T-cell (primary cell): ENCODE data around the gene GFY. TPM values are rescaled to one million over a fixed set of nuclear protein-coding genes. Genes with fewer than 3 reads are reported as not detected.

Experiments used
- ATAC-seq, 4 experiments: fragments of 200-7000 bp in 3 of 4; fragments of 150-1000 bp in 1 of 4; cut with Tn5 transposase; replicated peaks in 1 of 4; 1 replicate in 3 of 4; 2 replicates in 1 of 4; pipeline ENCODE4 v1.10.0; 2021; ENCODE audit warnings: moderate library complexity in 3 of 4, mild to moderate bottlenecking in 2 of 4, moderate number of reproducible peaks in 1 of 4
- CTCF ChIA-PET, 2 donors: fragments of 300-600 bp; sonication (Branson Sonifier 250); formaldehyde crosslinking; loops; one replicate each; lab custom pipeline; 2022; ENCODE audit warnings: antibody characterized with exemption in 2 of 2; lab: Charles Lee
- POLR2A ChIA-PET, 2 donors: fragments of 300-600 bp; sonication (Branson Sonifier 250); formaldehyde crosslinking; loops; one replicate each; lab custom pipeline; 2022; ENCODE audit warnings: antibody characterized with exemption in 2 of 2; lab: Charles Lee
- DNase-seq, 35 experiments: peaks; one replicate each; pipeline versions ENCODE4 v3.0.0 to v3.0.0-alpha.2; 2013 to 2023
- H3K27ac ChIP-seq: one replicate; pipeline ENCODE4 v1.5.1; 2013; ENCODE audit warnings: low read length
- H3K27me3 ChIP-seq, 2 experiments: replicated peaks in 1 of 2; 1 replicate in 1 of 2; 2 replicates in 1 of 2; pipeline versions ENCODE4 v1.6.1 to v1.7.0; 2013; ENCODE audit warnings: low read length in 1 of 2, mixed read lengths in 1 of 2; ENCODE audit not compliant: control insufficient read depth in 2 of 2, insufficient read depth in 2 of 2; ENCODE audit errors: extremely low read depth in 1 of 2
- H3K36me3 ChIP-seq, 2 donors: 1 replicate in 1 of 2; 2 replicates in 1 of 2; pipeline versions ENCODE4 v1.6.1 to v1.7.0; 2013; ENCODE audit warnings: low read length in 1 of 2; ENCODE audit not compliant: control insufficient read depth in 2 of 2, insufficient read depth in 1 of 2; ENCODE audit errors: extremely low read depth in 1 of 2
- H3K4me1 ChIP-seq, 2 experiments: 1 replicate in 1 of 2; 2 replicates in 1 of 2; pipeline versions ENCODE4 v1.6.1 to v1.7.0; 2013; ENCODE audit warnings: low read length in 2 of 2, mixed read lengths in 1 of 2; ENCODE audit not compliant: insufficient read depth in 2 of 2, control insufficient read depth in 1 of 2; ENCODE audit errors: extremely low read depth in 1 of 2
- H3K4me3 ChIP-seq, 2 donors: 1 replicate in 1 of 2; 2 replicates in 1 of 2; pipeline versions ENCODE4 v1.5.1 to v1.7.0; 2013; ENCODE audit warnings: mild to moderate bottlenecking in 2 of 2, low read length in 1 of 2, moderate library complexity in 1 of 2; ENCODE audit not compliant: control insufficient read depth in 1 of 2; ENCODE audit errors: extremely low read depth in 1 of 2
- H3K9me3 ChIP-seq: 2 replicates; pipeline ENCODE4 v1.7.0; 2013
- H3K27ac Mint-ChIP-seq, 2 donors: one replicate each; pipeline ENCODE4 v1.8.0; 2020 to 2021; ENCODE audit warnings: mild to moderate bottlenecking in 2 of 2, mixed read lengths in 2 of 2
- H3K27me3 Mint-ChIP-seq, 2 donors: one replicate each; pipeline ENCODE4 v1.8.0; 2021 to 2022; ENCODE audit warnings: mixed read lengths in 2 of 2
- H3K36me3 Mint-ChIP-seq: one replicate; pipeline ENCODE4 v1.8.0; 2021; ENCODE audit warnings: mixed read lengths
- H3K4me1 Mint-ChIP-seq, 3 donors: one replicate each; pipeline ENCODE4 v1.8.0; 2020 to 2022; ENCODE audit warnings: mixed read lengths in 3 of 3, mild to moderate bottlenecking in 1 of 3
- H3K4me3 Mint-ChIP-seq, 3 donors: one replicate each; pipeline ENCODE4 v1.8.0; 2020 to 2022; ENCODE audit warnings: mild to moderate bottlenecking in 3 of 3, mixed read lengths in 3 of 3, moderate library complexity in 3 of 3
- H3K9me3 Mint-ChIP-seq, 3 donors: one replicate each; pipeline ENCODE4 v1.8.0; 2020 to 2022; ENCODE audit warnings: mixed read lengths in 3 of 3
- WGBS: methylation state at CpG from one replicate; pipeline ENCODE4 v1.1.5; 2013; ENCODE audit warnings: missing lambda C conversion rate; ENCODE audit not compliant: insufficient coverage; 5-methylcytosine and 5-hydroxymethylcytosine counted together
- total RNA-seq, 35 experiments: library from RNA in 6 of 35; stranded (reverse) in 6 of 35; fragments of 120-200 nt in 1 of 35; gene quantifications; one replicate each; pipeline versions ENCODE4 v1.2.1 to v1.2.4 and lab custom pipeline; 2013 to 2026

The GFY gene
- total RNA-seq, 5 donors from 2014 or later (not counting 1 experiment from before 2014, with no cell fraction given) = 0.16 TPM; not detected in 4

GRCh38 chr19:49439836-49440235, 14.6 kb downstream of the GFY start:
- H3K4me3 Mint-ChIP-seq = peak overlapping the region in 1 of 3 donors; percentile 58
- ChIA-PET CTCF (no interaction called here), POLR2A (no interaction called here)
- 86% methylated on average over 1 of the region's 6 CpGs for WGBS
- H3K4me1 Mint-ChIP-seq = peaks cover 37 to 67% (median 43%) of the 10 kb centered on the region in 3 donors
- H3K27ac ChIP-seq = no peak overlapping the region
- no peaks in the 10 kb centered on the region for H3K9me3 Mint-ChIP-seq
- no peak overlapping the region for H3K4me3 ChIP-seq
- no peaks in the 10 kb centered on the region for H3K9me3 ChIP-seq
- H3K27me3 Mint-ChIP-seq = peaks cover 71 to 73% of the 10 kb centered on the region in 2 donors
- no peaks in the 10 kb centered on the region for H3K36me3 Mint-ChIP-seq
- ATAC-seq (no peak), DNase-seq (no peak)
- no peak overlapping the region for H3K27ac Mint-ChIP-seq
- H3K4me1 ChIP-seq = peaks cover 2 to 53% of the 10 kb centered on the region in 2 experiments
- peaks cover 17 to 77% of the 10 kb centered on the region in 2 experiments for H3K27me3 ChIP-seq
- no peaks in the 10 kb centered on the region for H3K36me3 ChIP-seq

- POLR2A ChIA-PET = no interaction called here
- 17% methylated on average over 10 of the region's 19 CpGs for WGBS
- no peaks in the 10 kb centered on the region for H3K36me3 Mint-ChIP-seq
- no peak for ATAC-seq
- H3K4me3 Mint-ChIP-seq = peak overlapping the region in 2 of 3 donors; percentile 56 to 58
- Histone ChIP-seq H3K4me3 (no peak overlapping the region), H3K27me3 (peaks cover 17 to 69% of the 10 kb centered on the region in 2 experiments), H3K27ac (no peak overlapping the region), H3K36me3 (no peaks in the 10 kb centered on the region), H3K9me3 (no peaks in the 10 kb centered on the region), H3K4me1 (peaks cover 2 to 53% of the 10 kb centered on the region in 2 experiments)
- H3K27me3 Mint-ChIP-seq = peaks cover 63 to 66% of the 10 kb centered on the region in 2 donors
- H3K4me1 Mint-ChIP-seq = peaks cover 37 to 62% (median 47%) of the 10 kb centered on the region in 3 donors
- H3K27ac Mint-ChIP-seq = peak overlapping the region in 1 of 2 donors; percentile 75
- CTCF ChIA-PET = no interaction called here
- DNase-seq = no peak
- H3K9me3 Mint-ChIP-seq = no peaks in the 10 kb centered on the region
Observed at GRCh38 chr19:49440439-49441209, 15.4 kb downstream of the GFY start.

GRCh38 chr19:49441210-49441959, 16.2 kb downstream of the GFY start, which contains the start of gene SLC17A7:
Gene SLC17A7, minus strand, starts transcription at chr19:49441527. Its CDS starts 148 bp downstream, at chr19:49441379.
- H3K9me3 ChIP-seq = no peaks in the 10 kb centered on the region
- peak within 1 kb of the TSS in 1 of 2 donors; percentile 75 for H3K27ac Mint-ChIP-seq
- H3K4me3 ChIP-seq = peak within 1 kb of the TSS in 1 of 2 donors; percentile 10
- peaks cover 2 to 47% of the 10 kb centered on the region in 2 experiments for H3K4me1 ChIP-seq
- peak within 1 kb of the TSS; percentile 76 to 83 (median 80) for H3K4me3 Mint-ChIP-seq
- no peaks in the 10 kb centered on the region for H3K36me3 Mint-ChIP-seq
- peaks cover 16 to 62% of the 10 kb centered on the region in 2 experiments for H3K27me3 ChIP-seq
- ATAC-seq (no peak), DNase-seq (peak in 13 of 35 experiments; percentile 18 to 63 (median 35))
- no peak within 1 kb of the TSS for H3K27ac ChIP-seq
- 6% methylated on average over 55 of the region's 56 CpGs for WGBS
- H3K9me3 Mint-ChIP-seq = no peaks in the 10 kb centered on the region
- H3K36me3 ChIP-seq = peaks cover 0 to under 1% of the 10 kb centered on the region in 2 donors
- ChIA-PET CTCF (interaction anchor here in 1 of 2 donors (1.0 kb wide), 1 partner anchor 11 kb away, joined by 3 read pairs; no protein-coding TSS in a partner anchor), POLR2A (interaction anchor here in 1 of 2 donors (0.6 kb wide), 1 partner anchor 17 kb away, joined by 4 read pairs; no protein-coding TSS in a partner anchor)
- peaks cover 31 to 54% (median 41%) of the 10 kb centered on the region in 3 donors for H3K4me1 Mint-ChIP-seq
- peaks cover 57 to 58% of the 10 kb centered on the region in 2 donors for H3K27me3 Mint-ChIP-seq

- Histone ChIP-seq H3K27ac (no peak overlapping the region), H3K36me3 (peaks cover 5 to 6% of the 10 kb centered on the region in 2 donors), H3K27me3 (peaks cover 16 to 56% of the 10 kb centered on the region in 2 experiments), H3K4me3 (peak overlapping the region in 1 of 2 donors; percentile 10), H3K4me1 (peaks cover 2 to 41% of the 10 kb centered on the region in 2 experiments), H3K9me3 (no peaks in the 10 kb centered on the region)
- ATAC-seq = no peak
- Mint-ChIP-seq H3K9me3 (no peaks in the 10 kb centered on the region), H3K4me1 (peaks cover 27 to 49% (median 41%) of the 10 kb centered on the region in 3 donors), H3K36me3 (peaks cover 3% of the 10 kb centered on the region), H3K27me3 (peaks cover 52 to 53% of the 10 kb centered on the region in 2 donors), H3K27ac (peak overlapping the region in 1 of 2 donors; percentile 41), H3K4me3 (peak overlapping the region; percentile 76 to 83 (median 80))
- ChIA-PET CTCF (interaction anchor here in 1 of 2 donors (1.0 kb wide), 1 partner anchor 10 kb away, joined by 3 read pairs; no protein-coding TSS in a partner anchor), POLR2A (interaction anchor here in 1 of 2 donors (0.5 to 0.6 kb wide), 2 partner anchors 18 to 135 kb away, joined by 4 to 5 read pairs; no protein-coding TSS in a partner anchor)
- WGBS = 30% methylated on average over 14 of the region's 14 CpGs
- DNase-seq = no peak
Observed at GRCh38 chr19:49441960-49442350, 16.8 kb downstream of the GFY start.

GRCh38 chr19:49442354-49442753, 17.2 kb downstream of the GFY start:
- no peak for ATAC-seq
- H3K27me3 ChIP-seq = peaks cover 16 to 52% of the 10 kb centered on the region in 2 experiments
- Mint-ChIP-seq H3K36me3 (peaks cover 3% of the 10 kb centered on the region), H3K9me3 (no peaks in the 10 kb centered on the region), H3K27ac (no peak overlapping the region), H3K27me3 (peaks cover 48 to 49% of the 10 kb centered on the region in 2 donors), H3K4me3 (peak overlapping the region; percentile 76 to 83 (median 80)), H3K4me1 (peaks cover 26 to 45% (median 40%) of the 10 kb centered on the region in 3 donors)
- H3K27ac ChIP-seq = no peak overlapping the region
- POLR2A ChIA-PET = interaction anchor here in 1 of 2 donors (0.5 to 0.6 kb wide), 2 partner anchors 18 to 135 kb away, joined by 4 to 5 read pairs; no protein-coding TSS in a partner anchor
- H3K4me3 ChIP-seq = peak overlapping the region in 1 of 2 donors; percentile 10
- WGBS = 10% methylated on average over 6 of the region's 11 CpGs
- peaks cover 2 to 42% of the 10 kb centered on the region in 2 experiments for H3K4me1 ChIP-seq
- no peak for DNase-seq
- CTCF ChIA-PET = interaction anchor here in 1 of 2 donors (0.5 to 1.0 kb wide), 4 partner anchors 10 to 682 kb away, joined by 3 to 8 read pairs (median 4); no protein-coding TSS in a partner anchor
- H3K9me3 ChIP-seq = no peaks in the 10 kb centered on the region
- peaks cover 7 to 10% of the 10 kb centered on the region in 2 donors for H3K36me3 ChIP-seq
